Measurements from ENCODE around the gene RRP15.
A peak's percentile ranks its signal among the peaks of the same experiment; 100 is the strongest.

The RRP15 gene

DNA sequence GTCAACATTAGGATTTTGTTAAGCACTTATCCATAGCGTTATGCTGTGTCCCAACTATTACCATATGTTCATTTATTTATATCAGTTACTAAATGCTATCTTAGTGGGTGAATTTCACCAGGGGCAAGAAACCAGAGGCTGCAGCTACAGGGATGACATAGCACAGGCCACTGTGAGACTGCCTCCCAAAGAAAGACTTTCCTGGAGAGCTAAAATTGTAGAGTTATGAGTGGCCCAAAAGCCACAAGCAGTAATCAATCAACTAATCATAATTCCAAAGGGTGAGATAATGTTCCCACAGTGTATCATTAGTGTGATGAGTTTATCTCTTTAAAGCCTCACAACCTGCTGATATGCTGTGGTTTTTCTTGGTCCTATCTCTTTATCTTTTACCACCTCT lies 56.2 kb downstream of the RRP15 start:
- DNase-seq (ENCODE audit: low read depth), result no peak

DNA sequence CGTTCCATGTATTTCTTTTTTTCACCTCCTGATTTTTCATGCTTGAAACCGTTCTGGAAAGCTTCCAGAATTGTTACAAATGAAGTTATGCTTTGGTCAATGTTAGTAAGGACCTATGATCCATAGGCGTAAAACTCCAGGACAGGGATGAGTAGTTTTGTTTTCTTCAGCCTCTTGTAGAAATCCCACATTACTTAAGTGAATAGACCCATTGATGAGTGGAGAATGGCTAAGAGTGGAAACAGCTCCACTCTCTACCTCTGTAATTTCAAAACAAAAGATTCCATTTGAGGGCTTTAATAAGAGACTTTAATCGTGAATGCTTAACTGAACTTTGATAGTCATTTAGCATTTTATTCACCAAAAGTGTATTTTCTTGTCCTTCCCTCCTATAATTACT lies 57.0 kb downstream of the RRP15 start:
- no peak for DNase-seq (ENCODE audit: low read depth)

DNA sequence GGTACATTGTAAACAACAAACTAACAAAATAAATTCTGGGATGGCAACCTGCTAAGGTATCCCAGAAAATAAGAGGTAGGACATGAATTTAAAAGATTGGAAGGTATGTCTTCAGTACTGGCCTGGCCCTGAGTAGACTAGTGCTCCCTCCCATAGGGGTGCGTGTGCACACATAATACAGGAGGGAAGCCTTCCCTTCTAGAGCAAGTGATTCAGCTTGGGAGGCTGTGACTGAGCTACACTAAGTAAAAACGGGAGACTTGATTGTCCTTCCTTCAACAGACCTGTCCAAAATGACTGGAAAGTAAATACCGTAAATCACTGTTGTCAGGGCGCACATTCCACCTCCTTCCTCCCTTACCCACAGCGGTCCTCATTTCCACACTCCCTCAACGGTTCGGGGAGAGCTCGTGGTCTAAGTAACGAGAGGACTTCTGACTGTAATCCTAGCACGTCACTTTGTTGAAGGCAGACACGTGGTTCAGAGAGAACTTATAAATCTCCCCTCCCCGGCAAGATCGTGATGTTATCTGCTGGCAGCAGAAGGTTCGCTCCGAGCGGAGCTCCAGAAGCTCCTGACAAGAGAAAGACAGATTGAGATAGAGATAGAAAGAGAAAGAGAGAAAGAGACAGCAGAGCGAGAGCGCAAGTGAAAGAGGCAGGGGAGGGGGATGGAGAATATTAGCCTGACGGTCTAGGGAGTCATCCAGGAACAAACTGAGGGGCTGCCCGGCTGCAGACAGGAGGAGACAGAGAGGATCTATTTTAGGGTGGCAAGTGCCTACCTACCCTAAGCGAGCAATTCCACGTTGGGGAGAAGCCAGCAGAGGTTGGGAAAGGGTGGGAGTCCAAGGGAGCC lies 60.0 kb downstream of the RRP15 start, which contains the start of gene TGFB2:
TGFB2 (plus strand) TSS at position 523 of the 859 bp plus-strand sequence. CDS start 1,366 bp downstream, outside the sequence.
- DNase-seq (ENCODE audit: low read depth), result peak; percentile 85

DNA sequence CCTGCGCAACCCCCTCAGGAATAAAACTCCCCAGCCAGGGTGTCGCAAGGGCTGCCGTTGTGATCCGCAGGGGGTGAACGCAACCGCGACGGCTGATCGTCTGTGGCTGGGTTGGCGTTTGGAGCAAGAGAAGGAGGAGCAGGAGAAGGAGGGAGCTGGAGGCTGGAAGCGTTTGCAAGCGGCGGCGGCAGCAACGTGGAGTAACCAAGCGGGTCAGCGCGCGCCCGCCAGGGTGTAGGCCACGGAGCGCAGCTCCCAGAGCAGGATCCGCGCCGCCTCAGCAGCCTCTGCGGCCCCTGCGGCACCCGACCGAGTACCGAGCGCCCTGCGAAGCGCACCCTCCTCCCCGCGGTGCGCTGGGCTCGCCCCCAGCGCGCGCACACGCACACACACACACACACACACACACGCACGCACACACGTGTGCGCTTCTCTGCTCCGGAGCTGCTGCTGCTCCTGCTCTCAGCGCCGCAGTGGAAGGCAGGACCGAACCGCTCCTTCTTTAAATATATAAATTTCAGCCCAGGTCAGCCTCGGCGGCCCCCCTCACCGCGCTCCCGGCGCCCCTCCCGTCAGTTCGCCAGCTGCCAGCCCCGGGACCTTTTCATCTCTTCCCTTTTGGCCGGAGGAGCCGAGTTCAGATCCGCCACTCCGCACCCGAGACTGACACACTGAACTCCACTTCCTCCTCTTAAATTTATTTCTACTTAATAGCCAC lies 60.7 kb downstream of the RRP15 start:
- no peak for DNase-seq (ENCODE audit: low read depth)

DNA sequence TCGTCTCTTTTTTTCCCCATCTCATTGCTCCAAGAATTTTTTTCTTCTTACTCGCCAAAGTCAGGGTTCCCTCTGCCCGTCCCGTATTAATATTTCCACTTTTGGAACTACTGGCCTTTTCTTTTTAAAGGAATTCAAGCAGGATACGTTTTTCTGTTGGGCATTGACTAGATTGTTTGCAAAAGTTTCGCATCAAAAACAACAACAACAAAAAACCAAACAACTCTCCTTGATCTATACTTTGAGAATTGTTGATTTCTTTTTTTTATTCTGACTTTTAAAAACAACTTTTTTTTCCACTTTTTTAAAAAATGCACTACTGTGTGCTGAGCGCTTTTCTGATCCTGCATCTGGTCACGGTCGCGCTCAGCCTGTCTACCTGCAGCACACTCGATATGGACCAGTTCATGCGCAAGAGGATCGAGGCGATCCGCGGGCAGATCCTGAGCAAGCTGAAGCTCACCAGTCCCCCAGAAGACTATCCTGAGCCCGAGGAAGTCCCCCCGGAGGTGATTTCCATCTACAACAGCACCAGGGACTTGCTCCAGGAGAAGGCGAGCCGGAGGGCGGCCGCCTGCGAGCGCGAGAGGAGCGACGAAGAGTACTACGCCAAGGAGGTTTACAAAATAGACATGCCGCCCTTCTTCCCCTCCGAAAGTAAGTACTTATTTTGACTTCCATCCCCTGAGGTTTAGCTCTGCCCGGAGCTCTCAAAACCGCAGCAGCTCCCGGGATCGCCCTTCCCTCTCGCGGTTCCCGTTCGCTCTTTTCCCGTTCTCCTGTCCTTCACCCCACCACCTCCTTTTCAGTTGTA lies 61.5 kb downstream of the RRP15 start:
- no peak for DNase-seq (ENCODE audit: low read depth)

DNA sequence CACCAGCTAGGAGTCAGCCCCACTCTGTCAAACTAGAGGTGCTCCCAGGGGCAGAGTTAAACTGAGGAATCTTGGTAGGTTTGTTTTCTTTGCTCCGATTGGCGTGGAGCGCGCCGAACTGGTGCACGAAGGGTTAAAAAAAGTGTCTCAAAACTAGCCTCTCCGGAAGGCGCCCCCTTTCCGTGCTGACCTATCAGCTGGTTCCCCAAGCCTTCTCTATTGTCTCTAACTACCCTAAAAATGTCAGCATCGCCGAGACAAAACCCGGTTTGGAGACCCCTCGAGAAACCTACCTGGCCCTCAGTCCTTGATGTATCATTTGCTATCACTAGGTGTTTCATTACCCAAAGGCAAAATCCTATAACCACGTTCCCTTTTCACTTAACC lies 62.2 kb downstream of the RRP15 start:
- DNase-seq (ENCODE audit: low read depth), result no peak

DNA sequence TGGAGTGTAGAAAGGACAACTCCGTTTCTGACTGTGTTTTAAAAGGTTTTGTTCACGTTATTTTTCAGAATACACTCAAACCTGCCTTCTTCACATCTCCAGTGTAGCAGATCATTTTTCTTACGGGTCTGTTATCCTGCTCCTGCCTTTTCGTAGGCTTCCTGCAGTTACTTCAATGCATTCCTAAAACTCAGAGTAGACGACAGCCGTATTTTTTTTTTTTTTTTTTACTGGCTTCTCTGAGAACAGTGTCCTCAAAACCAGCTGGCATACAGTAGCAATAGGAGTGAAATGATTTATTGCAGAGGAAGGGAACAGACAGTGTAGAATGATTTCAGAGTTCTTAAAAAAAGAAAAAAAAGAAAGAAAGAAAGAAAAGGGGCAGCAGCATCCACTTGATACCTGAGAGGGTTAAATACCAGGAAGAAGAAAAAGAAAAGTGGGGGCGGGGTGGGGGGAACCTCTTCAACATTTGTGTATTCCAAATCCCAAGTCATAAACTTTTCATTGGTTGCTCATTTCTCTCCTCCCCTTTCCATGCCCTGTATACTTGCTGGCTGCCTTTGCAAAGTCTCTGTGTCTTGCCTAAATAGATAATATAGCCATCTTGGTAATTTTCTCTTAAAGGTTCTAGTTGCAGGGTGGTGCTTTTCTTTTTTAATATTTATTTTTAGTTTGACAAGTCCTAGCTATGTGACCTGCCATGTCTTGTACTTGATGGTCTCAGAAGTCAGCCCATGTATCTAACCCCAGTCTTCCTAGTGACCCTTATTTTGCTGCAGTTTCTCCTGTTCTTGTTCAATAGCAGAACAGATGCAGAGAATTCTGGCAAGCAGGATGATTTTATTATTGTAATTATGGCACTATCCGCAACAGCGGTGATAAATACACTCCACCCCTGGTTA lies 62.9 kb downstream of the RRP15 start:
- DNase-seq (ENCODE audit: low read depth), result no peak

DNA sequence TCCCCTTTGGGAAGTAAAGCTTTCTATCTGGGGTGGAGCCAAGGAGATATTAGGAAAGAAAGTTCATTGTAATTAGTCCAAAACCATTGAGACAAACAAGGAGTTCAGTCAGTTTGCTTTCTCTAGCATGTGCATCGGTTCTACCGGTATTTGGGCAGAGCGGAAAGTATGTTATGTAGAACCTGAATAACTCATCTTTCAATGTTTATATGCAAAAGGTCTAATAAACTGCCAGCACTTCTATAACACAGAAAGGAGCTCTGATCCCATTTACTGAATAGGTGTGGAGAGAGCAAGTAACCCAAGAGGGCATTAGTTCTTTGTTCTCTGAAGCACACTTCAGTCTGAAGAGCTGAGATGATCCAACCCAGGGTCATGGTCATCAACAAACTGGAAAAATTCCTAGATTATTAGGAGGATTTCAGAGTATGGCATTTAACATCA lies 63.6 kb downstream of the RRP15 start:
- DNase-seq (ENCODE audit: low read depth), result no peak

DNA sequence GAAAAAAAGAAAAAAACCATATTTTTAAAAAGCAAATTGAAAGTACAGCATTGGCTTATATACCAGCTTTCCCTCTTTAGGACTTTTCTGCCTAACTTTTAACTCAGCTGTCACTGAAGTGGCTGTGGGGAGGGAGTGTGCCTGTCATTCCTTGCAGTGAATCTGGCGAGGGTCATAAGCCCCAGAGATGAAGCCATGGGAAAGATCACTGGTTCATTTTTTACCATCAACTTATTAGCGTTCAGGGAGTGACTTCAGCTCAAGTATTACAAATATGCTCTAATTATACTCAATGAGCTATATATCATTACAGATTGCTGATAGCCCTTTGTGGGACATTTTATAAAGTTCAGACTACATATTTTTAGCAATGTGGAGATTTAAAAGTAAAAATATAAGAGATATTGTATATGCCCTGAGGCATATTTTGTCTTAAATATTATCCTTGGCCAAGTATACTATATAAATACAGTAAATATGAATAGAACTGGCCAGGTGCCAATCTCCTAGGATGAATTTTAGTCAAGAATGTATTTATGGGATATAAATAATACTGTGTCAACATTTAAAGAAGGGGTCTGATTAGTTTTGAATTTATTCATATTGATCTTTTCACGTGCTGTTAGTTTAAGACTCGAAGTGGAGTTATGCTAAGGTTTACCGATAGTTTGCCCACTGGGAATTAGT lies 64.4 kb downstream of the RRP15 start:
- DNase-seq (ENCODE audit: low read depth), result no peak

DNA sequence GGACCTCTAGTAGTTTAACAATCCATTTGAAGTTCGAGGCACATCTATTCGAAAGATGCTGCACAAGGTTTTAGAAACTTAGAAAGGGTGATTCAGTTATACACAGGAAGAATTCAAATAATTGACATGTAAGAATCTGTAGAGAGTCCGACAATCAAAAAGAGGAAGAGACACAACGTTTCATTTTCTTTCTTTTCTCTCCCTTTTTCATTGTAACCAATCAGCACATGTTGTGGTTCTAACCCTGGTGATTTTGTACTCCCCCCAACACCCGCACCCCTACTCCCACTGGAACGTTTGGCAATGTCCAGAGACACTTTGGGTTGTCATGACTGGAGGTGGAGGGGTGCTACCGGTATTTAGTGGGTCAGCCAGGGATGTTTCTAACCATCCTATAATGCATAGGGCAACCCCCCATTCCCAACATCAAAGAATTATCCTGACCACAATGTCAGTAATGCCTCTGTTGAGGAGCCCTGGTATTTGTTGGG lies 65.0 kb downstream of the RRP15 start:
- DNase-seq (ENCODE audit: low read depth), result no peak

DNA sequence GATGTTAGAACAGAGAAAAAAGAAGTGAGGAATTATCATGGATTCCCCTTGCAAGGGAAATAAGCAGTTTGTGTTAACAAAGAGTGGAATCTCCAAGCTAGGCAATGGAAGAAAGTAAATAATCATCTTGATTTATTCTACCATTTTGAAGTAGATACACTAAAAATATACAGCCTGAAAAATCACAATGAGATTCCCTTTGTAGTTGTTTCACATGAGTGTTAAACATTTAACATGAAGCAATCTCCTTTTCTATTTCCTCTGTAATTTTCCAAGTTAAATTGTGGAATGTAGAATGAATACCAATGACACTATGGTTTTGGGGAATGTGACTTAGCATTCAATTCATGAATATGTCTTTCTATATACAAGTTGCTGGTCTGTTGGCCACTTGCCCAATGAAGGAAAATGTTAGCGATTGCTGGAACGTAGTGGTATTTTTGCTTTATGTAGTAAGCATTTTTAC lies 65.7 kb downstream of the RRP15 start:
- DNase-seq (ENCODE audit: low read depth), result no peak

DNA sequence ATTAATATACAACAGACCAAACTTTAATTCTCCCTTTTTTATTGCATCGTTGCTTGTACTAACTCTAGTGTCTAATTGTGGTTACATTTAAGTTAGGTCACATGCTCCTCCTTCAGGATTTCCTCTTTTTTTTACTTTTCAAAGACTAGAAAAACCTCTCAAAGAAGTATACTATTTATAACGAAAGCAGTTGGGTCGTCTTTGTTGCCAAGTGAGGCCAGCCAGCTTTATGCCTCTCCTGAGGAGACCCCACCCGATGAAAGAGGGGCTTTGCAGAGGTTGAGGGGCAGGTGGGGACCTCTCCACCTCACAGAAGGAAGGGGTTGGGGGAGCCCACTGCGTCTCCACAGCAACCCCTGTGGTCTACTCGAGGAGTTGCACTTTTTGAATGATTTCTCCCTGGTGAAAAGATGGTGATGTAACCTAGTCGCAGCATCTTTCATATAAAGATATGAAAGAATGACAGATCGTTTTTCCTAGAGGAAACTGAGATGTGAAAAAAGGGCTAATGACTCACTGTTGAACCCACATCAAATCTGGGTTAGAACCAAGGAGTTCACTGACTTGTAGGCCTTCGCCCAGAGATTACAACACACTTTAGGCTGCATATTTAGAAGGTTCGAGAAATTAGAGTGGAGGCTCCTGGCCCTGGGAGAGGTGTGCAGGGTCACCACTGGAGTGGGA lies 66.4 kb downstream of the RRP15 start:
- no peak for DNase-seq (ENCODE audit: low read depth)

DNA sequence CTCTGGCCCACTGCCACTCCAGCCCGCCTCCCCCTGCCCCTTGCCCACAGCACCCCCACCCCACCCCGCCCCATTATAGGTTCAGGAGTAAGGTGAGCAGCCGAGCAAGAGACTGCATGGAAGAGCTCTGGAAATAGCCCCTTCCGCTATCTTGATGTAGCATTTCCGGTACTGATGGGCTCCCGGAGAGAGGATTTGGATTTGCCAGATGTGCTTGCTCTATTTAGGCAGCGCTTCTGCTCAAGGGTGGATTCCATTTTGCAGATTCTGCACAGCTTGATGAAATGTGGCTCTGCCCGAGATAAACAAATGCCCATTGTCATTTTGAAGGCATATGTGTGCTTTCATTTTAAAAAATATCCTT lies 67.0 kb downstream of the RRP15 start:
- DNase-seq (ENCODE audit: low read depth), result no peak

DNA sequence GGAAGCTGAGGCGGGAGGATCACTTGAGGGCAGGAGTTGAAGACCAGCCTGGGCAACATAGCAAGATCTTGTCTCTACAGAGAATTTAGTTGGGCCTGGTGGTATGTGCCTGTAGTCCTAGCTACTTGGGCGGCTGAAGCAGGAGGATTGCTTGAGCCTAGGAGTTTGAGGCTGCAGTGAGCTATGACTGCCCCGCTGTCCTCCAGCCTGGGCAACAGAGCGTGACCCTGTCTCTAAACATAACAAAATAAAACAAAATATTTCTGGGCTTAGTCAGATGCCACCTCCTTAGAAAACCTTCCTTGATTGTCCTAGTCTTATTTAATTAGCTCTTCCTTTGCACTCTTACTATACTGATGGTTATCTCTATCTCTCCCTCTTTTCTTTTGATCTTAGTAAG lies 68.6 kb downstream of the RRP15 start:
- no peak for DNase-seq (ENCODE audit: low read depth)

DNA sequence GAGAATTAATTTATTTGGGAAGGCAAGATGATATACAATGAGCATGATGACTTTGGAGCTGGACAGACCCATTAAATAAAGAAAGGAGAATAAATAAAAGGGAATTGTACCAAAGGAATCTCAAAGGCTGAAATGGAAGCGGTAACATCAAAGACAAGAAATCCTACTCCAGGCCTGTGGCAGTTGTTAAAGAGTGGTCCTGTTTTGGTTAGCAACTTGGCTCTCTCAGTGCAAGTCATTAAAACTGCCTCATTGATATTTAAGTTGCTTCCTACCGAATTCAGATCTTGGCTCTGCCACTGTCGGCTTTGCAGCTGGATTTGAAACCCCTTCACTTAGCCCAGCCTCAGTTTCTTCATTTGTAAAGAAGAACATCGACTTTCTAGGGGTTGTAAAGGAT lies 70.2 kb downstream of the RRP15 start:
- no peak for DNase-seq (ENCODE audit: low read depth)

DNA sequence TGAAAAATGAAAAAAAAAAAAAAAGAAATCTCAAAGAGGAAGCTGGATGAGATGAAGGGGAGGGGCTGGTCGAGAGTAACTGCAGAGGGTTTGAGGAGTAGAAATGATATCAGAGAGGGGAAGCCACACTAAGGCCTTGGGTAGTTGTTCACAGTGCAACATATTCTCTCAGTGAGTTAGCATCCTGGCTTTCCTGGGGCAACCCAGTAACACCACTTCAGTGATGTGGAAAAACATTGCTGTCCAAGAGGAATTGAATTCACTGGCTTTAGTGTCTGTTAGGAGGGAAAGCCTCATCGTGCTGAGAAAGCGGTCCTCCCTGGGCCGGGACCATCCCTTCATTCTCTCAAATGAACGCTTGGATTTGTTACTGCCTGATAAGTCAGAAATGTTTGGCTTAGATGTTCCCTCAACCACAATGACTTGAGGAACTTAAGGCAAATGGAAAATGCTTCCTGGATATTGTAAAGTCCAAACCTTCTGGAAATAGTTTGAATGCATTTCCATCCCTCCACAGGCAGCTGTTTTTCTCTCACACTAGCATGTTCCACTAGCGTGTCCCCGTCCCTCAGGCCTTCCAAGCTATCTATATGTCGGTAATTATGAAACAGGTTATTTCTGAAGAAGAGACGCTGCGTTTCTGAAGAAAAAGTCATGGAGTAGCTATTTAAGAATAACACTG lies 72.3 kb downstream of the RRP15 start:
- DNase-seq (ENCODE audit: low read depth), result no peak

DNA sequence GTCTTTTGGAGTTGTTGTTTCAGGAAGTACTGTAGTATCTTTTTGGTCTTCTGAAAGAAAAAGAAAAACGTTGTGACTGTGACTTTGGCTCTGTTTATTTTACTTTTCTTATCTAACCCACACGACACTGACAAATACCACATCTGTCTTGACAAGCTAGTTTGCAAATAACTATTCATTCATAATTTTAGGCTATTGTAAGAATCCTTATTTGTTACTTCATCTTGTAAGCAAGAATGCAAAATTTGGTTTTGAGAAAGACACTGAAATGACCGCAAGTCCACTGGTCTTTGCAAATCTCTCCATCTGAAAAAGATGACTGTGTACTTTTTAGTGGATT lies 72.8 kb downstream of the RRP15 start:
- no peak for DNase-seq (ENCODE audit: low read depth)

DNA sequence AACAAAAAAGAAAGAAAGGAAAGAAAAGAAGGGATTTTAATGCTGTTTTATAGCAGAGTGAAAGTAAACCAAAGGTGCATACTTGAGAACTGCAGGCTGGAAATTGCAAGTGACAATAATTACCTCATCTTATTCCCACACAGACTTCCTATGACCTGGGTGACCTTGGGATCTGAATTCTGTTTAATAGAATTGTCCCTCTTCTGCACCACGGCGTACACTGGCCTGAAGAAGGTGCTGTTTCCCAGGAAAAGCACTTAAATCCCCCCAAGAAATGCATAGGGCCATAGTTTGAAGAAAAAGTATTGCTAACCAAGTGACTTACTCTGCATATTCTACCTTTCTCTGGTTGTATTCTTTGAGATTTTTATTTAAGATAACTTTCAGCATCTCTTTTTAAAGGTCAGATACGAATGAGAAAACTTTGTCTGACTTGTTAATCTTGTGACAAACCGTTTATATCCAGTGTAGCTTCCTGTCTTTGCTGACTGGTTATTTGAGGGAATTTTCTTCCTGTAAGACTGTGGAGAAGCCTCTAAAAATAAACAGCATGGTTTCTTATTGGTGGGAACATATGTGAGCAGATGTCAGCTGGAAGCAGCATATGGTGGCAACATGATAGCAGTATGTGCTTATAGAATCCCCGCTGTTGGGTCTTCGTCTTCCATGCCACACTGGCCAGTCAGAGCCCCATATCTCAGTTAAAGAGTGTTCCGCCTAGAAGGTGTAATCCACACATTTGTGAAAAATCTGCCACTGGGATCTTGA lies 76.4 kb downstream of the RRP15 start:
- DNase-seq (ENCODE audit: low read depth), result no peak

Data from non-pigmented ciliary epithelial cell (primary cell).